DOHH2 (cell line): ENCODE measurements around the gene TTC39A.

Experiments
- H3F3A ChIP-seq: fragments of 200-600 bp; sonication (generic), shearing (Covaris generic); 2 replicates; pipeline ENCODE4 v1.6.0; 2016; ENCODE audit warnings: antibody characterized with exemption, mild to moderate bottlenecking; ENCODE audit not compliant: control insufficient read depth, insufficient read depth
- H3K27ac ChIP-seq: fragments of 200-600 bp; sonication (generic); 2 replicates; pipeline ENCODE4 v1.5.1; 2014; ENCODE audit warnings: low read depth, mild to moderate bottlenecking, low read length, moderate library complexity
- H3K27me3 ChIP-seq: fragments of 200-600 bp; sonication (generic); 2 replicates; pipeline ENCODE4 v1.6.1; 2014; ENCODE audit warnings: mild to moderate bottlenecking, low read length, mixed read lengths; ENCODE audit not compliant: control insufficient read depth
- H3K36me3 ChIP-seq: fragments of 200-600 bp; sonication (generic); 2 replicates; pipeline ENCODE4 v1.6.1; 2014; ENCODE audit warnings: mild to moderate bottlenecking, low read length, moderate library complexity, mixed read lengths; ENCODE audit not compliant: control insufficient read depth
- H3K4me1 ChIP-seq: fragments of 200-600 bp; sonication (generic); 2 replicates; pipeline ENCODE4 v1.6.1; 2014; ENCODE audit warnings: mild to moderate bottlenecking, low read length, mixed read lengths; ENCODE audit not compliant: control insufficient read depth
- H3K4me2 ChIP-seq: fragments of 200-600 bp; sonication (generic); 2 replicates; pipeline ENCODE4 v1.6.0; 2014; ENCODE audit warnings: mild to moderate bottlenecking, low read length, moderate library complexity
- H3K4me3 ChIP-seq: fragments of 200-600 bp; sonication (generic); 2 replicates; pipeline ENCODE4 v1.5.1; 2014; ENCODE audit warnings: mild to moderate bottlenecking, low read length, mixed read lengths
- H3K79me2 ChIP-seq: fragments of 200-600 bp; sonication (generic); 2 replicates; pipeline ENCODE4 v1.6.1; 2014; ENCODE audit warnings: mild to moderate bottlenecking, low read length, mixed read lengths; ENCODE audit not compliant: control insufficient read depth
- H3K9me2 ChIP-seq: fragments of 200-600 bp; sonication (generic); replicated peaks from 2 replicates; pipeline ENCODE4 v1.6.1; 2014; ENCODE audit warnings: mild to moderate bottlenecking, low read length, mixed read lengths; ENCODE audit not compliant: control insufficient read depth
- H3K9me3 ChIP-seq: fragments of 200-600 bp; sonication (generic); 2 replicates; pipeline ENCODE4 v1.6.1; 2014; ENCODE audit warnings: antibody characterized with exemption, low read length, mixed read lengths; ENCODE audit not compliant: control insufficient read depth, insufficient read depth
- H4K20me1 ChIP-seq: fragments of 200-600 bp; sonication (generic); 2 replicates; pipeline ENCODE4 v1.6.0; 2014; ENCODE audit warnings: low read depth, mild to moderate bottlenecking, antibody characterized with exemption, low read length, moderate library complexity; ENCODE audit not compliant: control insufficient read depth, insufficient read depth
- CTCF ChIP-seq: fragments of 200-600 bp; sonication (generic); IDR thresholded peaks from one replicate; pipeline ENCODE4 v1.5.1; 2014; ENCODE audit warnings: antibody characterized with exemption, mild to moderate bottlenecking, low read depth, low read length; ENCODE audit not compliant: poor library complexity, severe bottlenecking
- EZH2phosphoT487 ChIP-seq: fragments of 200-600 bp; sonication (generic); IDR thresholded peaks from 2 replicates; pipeline ENCODE4 v1.6.1; 2017; ENCODE audit warnings: borderline replicate concordance, mild to moderate bottlenecking, antibody characterized with exemption, low read length, moderate library complexity, mixed read lengths

The TTC39A gene

GRCh38 chr1:51303751-51304251 is 26.6 kb downstream of the TTC39A start:
- H3K79me2 ChIP-seq: no peaks in the 10 kb centered on the region
- no peak overlapping the region for H3K27ac ChIP-seq
- H3K4me2 ChIP-seq: no peak overlapping the region
- no peak for TF ChIP-seq EZH2phosphoT487
- TF ChIP-seq CTCF: no peak
- H3F3A ChIP-seq: no peaks in the 10 kb centered on the region
- no peaks in the 10 kb centered on the region for H3K27me3 ChIP-seq
- H3K4me1 ChIP-seq: no peaks in the 10 kb centered on the region
- H3K4me3 ChIP-seq: no peak overlapping the region
- no peaks in the 10 kb centered on the region for H3K36me3 ChIP-seq
- no peaks in the 10 kb centered on the region for H3K9me3 ChIP-seq
- H4K20me1 ChIP-seq: no peaks in the 10 kb centered on the region
- H3K9me2 ChIP-seq: no peaks in the 10 kb centered on the region

- H3F3A ChIP-seq: no peaks in the 10 kb centered on the region
- TF ChIP-seq EZH2phosphoT487: no peak
- TF ChIP-seq CTCF: no peak
- no peak overlapping the region for H3K27ac ChIP-seq
- H3K4me3 ChIP-seq: no peak overlapping the region
- H3K4me1 ChIP-seq: no peaks in the 10 kb centered on the region
- no peaks in the 10 kb centered on the region for H3K9me2 ChIP-seq
- no peaks in the 10 kb centered on the region for H3K79me2 ChIP-seq
- H3K4me2 ChIP-seq: no peak overlapping the region
- H3K36me3 ChIP-seq: no peaks in the 10 kb centered on the region
- no peaks in the 10 kb centered on the region for H3K27me3 ChIP-seq
- H4K20me1 ChIP-seq: no peaks in the 10 kb centered on the region
- H3K9me3 ChIP-seq: no peaks in the 10 kb centered on the region
These were observed 27.0 kb downstream of the TTC39A start for GRCh38 chr1:51303315-51303714.

GRCh38 chr1:51302746-51303145 is 27.6 kb downstream of the TTC39A start:
- Histone ChIP-seq H3K4me2 (no peak overlapping the region), H3K4me3 (no peak overlapping the region), H3K9me2 (no peaks in the 10 kb centered on the region), H3K4me1 (no peaks in the 10 kb centered on the region), H3K27me3 (peaks cover 4% of the 10 kb centered on the region), H4K20me1 (no peaks in the 10 kb centered on the region), H3K79me2 (no peaks in the 10 kb centered on the region), H3K36me3 (no peaks in the 10 kb centered on the region), H3K9me3 (no peaks in the 10 kb centered on the region), H3K27ac (no peak overlapping the region), H3F3A (no peaks in the 10 kb centered on the region)
- TF ChIP-seq CTCF: no peak
- no peak for TF ChIP-seq EZH2phosphoT487
